Tongue (tissue), 3 donors: ENCODE data around the gene ST13. TPM values are rescaled to one million over a fixed set of nuclear protein-coding genes. Genes with fewer than 3 reads are reported as not detected.
"Not testable (repeated sequence)": the region's sequence is repeated elsewhere in the genome, so short reads cannot be mapped to it uniquely, and the experiment has no call there.

ENCODE experiments used
- DNase-seq: peaks from one replicate; pipeline ENCODE4 v3.0.0-alpha.2; 2015
- small RNA-seq: library from RNA; depleted of rRNA; stranded (forward); fragments of <200 nt; gene quantifications from one replicate; pipeline ENCODE3, GENCODE V24; 2014; ENCODE audit warnings: low replicate concordance
- total RNA-seq: library from RNA; depleted of rRNA; stranded (reverse); fragments of >200 nt; gene quantifications from one replicate; pipeline ENCODE4 v1.2.3, GENCODE V29; 2014

The ST13 gene
- total RNA-seq, 1 donor from 2014 or later = 198 TPM

DNA sequence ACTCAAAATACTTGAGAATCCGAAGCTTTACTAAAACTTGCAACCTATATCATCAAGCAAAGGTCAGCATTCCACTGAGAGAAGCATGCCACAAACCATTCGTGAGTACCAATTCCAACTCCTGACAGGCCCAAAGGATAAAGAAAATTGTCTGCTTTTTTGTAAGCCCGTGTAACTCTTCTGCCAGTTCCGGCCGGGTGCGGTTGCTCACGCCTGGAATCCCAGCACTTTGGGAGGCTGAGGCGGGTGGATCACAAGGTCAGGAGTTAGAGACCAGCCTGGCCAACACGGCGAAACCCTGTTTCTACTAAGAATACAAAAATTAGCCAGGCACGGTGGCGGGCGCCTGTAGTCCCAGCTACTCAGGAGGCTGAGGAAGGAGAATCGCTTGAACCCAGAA is 74.7 kb downstream of the ST13 start:
- DNase-seq = not testable (repeated sequence)

Small RNAs within 50 kb of the gene (small RNA-seq; reads per million reads assigned to genes)
- gene JTBP1 = not detected
- gene MIR4766 = not detected

Other genes starting within 250 kb of the ST13 start
- 38.7 TPM for gene MRTFA, start 219.9 kb downstream of the ST13 start, total RNA-seq
- 0.10 TPM for gene MCHR1, start 177.2 kb downstream of the ST13 start, total RNA-seq
- 14.2 TPM for gene SLC25A17, start 37.3 kb downstream of the ST13 start, total RNA-seq
- 7.8 TPM for gene XPNPEP3, start 509 bp upstream of the ST13 start, total RNA-seq
- not detected for gene DNAJB7, start 5.5 kb upstream of the ST13 start, total RNA-seq
- gene RBX1, start 94.7 kb upstream of the ST13 start, total RNA-seq = 34.1 TPM
- 64.4 TPM for gene EP300, start 236.0 kb upstream of the ST13 start, total RNA-seq